ENCODE measurements around the gene VWA5B2. TPM values are rescaled to one million over a fixed set of nuclear protein-coding genes. Genes with fewer than 3 reads are reported as not detected.

VWA5B2 gene
- total and polyA plus RNA-seq, 2 of the 13 experiments (the other 11 are each of a cell fraction or from before 2014, with no cell fraction given): 0.03 to 0.04 TPM

- TF ChIP-seq ZNF784 (CRISPR knock-in tag; IDR thresholded peaks at IDR 0.05; ENCODE audit: borderline replicate concordance) (no peak), ZNF572 (CRISPR knock-in tag; IDR thresholded peaks at IDR 0.05) (no peak), SRY (CRISPR knock-in tag; IDR thresholded peaks at IDR 0.05) (no peak), ZNF121 (CRISPR knock-in tag; IDR thresholded peaks at IDR 0.05) (no peak), ZNF687 (CRISPR knock-in tag; IDR thresholded peaks at IDR 0.05) (no peak), ZNF580 (CRISPR knock-in tag; IDR thresholded peaks at IDR 0.05; ENCODE audit: borderline replicate concordance, low read depth) (no peak), ZNF563 (CRISPR knock-in tag; IDR thresholded peaks at IDR 0.05) (no peak), ZFYVE20 (CRISPR knock-in tag; IDR thresholded peaks at IDR 0.05; ENCODE audit: borderline replicate concordance, low read depth) (no peak), NCOA5 (CRISPR knock-in tag; IDR thresholded peaks at IDR 0.05) (no peak), SIN3A (IDR thresholded peaks at IDR 0.05; ENCODE audit: borderline replicate concordance, low read depth, low read length) (0 out of 2 replicates have a peak, but pooled peaks have one; percentile 45), HCFC1 (IDR thresholded peaks at IDR 0.05; ENCODE audit: low read depth, low read length) (no peak), TAF1 (CRISPR knock-in tag; IDR thresholded peaks at IDR 0.05) (no peak), THYN1 (CRISPR knock-in tag; IDR thresholded peaks at IDR 0.05; ENCODE audit: borderline replicate concordance, low read depth) (no peak)
- TF ChIP-seq, protein P1, sequence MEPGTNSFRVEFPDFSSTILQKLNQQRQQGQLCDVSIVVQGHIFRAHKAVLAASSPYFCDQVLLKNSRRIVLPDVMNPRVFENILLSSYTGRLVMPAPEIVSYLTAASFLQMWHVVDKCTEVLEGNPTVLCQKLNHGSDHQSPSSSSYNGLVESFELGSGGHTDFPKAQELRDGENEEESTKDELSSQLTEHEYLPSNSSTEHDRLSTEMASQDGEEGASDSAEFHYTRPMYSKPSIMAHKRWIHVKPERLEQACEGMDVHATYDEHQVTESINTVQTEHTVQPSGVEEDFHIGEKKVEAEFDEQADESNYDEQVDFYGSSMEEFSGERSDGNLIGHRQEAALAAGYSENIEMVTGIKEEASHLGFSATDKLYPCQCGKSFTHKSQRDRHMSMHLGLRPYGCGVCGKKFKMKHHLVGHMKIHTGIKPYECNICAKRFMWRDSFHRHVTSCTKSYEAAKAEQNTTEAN (CRISPR knock-in tag; conservative IDR thresholded peaks at IDR 0.05): peak; percentile 53; the same call in 1 of the 2 replicates
- TF ChIP-seq, protein P2, sequence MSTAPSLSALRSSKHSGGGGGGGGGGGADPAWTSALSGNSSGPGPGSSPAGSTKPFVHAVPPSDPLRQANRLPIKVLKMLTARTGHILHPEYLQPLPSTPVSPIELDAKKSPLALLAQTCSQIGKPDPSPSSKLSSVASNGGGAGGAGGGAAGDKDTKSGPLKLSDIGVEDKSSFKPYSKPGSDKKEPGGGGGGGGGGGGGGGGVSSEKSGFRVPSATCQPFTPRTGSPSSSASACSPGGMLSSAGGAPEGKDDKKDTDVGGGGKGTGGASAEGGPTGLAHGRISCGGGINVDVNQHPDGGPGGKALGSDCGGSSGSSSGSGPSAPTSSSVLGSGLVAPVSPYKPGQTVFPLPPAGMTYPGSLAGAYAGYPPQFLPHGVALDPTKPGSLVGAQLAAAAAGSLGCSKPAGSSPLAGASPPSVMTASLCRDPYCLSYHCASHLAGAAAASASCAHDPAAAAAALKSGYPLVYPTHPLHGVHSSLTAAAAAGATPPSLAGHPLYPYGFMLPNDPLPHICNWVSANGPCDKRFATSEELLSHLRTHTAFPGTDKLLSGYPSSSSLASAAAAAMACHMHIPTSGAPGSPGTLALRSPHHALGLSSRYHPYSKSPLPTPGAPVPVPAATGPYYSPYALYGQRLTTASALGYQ (CRISPR knock-in tag; IDR thresholded peaks at IDR 0.05): no peak
- TF ChIP-seq, protein P3, sequence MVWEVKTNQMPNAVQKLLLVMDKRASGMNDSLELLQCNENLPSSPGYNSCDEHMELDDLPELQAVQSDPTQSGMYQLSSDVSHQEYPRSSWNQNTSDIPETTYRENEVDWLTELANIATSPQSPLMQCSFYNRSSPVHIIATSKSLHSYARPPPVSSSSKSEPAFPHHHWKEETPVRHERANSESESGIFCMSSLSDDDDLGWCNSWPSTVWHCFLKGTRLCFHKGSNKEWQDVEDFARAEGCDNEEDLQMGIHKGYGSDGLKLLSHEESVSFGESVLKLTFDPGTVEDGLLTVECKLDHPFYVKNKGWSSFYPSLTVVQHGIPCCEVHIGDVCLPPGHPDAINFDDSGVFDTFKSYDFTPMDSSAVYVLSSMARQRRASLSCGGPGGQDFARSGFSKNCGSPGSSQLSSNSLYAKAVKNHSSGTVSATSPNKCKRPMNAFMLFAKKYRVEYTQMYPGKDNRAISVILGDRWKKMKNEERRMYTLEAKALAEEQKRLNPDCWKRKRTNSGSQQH (CRISPR knock-in tag; IDR thresholded peaks at IDR 0.05; ENCODE audit: low read depth): 0 out of 2 replicates have a peak, but pooled peaks have one; percentile 20
These were observed 11.2 kb downstream of the VWA5B2 start (continued) for GRCh38 chr3:184240384-184241140.

Data from HepG2 (cell line).